Endodermal cell (in vitro differentiated cells): Measurements from ENCODE around the gene KIT. TPM values are rescaled to one million over a fixed set of nuclear protein-coding genes. Genes with fewer than 3 reads are reported as not detected.

Experiments
- DNase-seq: peaks from one replicate; pipeline ENCODE4 v3.0.0-alpha.2; 2017
- H3K27ac ChIP-seq: 2 replicates; pipeline ENCODE4 v1.5.1; 2013; ENCODE audit warnings: mild to moderate bottlenecking, low read depth, low read length, moderate library complexity
- H3K27me3 ChIP-seq: 2 replicates; pipeline ENCODE4 v1.6.1; 2013; ENCODE audit warnings: mild to moderate bottlenecking, low read length, moderate library complexity; ENCODE audit not compliant: insufficient read depth, control insufficient read depth, poor library complexity, severe bottlenecking
- H3K36me3 ChIP-seq: 2 replicates; pipeline ENCODE4 v1.7.0; 2013; ENCODE audit warnings: mild to moderate bottlenecking, low read length, moderate library complexity; ENCODE audit not compliant: control insufficient read depth, insufficient read depth
- H3K4me1 ChIP-seq: one replicate; pipeline ENCODE4 v1.7.0; 2013; ENCODE audit warnings: low read length; ENCODE audit not compliant: control insufficient read depth, insufficient read depth
- H3K4me3 ChIP-seq: 2 replicates; pipeline ENCODE4 v1.5.1; 2013; ENCODE audit warnings: mild to moderate bottlenecking, low read length, moderate library complexity
- H3K9ac ChIP-seq: 2 replicates; pipeline ENCODE4 v1.6.1; 2013; ENCODE audit warnings: mild to moderate bottlenecking, low read length, moderate library complexity; ENCODE audit not compliant: poor library complexity, severe bottlenecking; ENCODE audit errors: extremely low read depth
- H3K9me3 ChIP-seq: 2 replicates; pipeline ENCODE4 v1.6.1; 2013; ENCODE audit warnings: mild to moderate bottlenecking, low read length, moderate library complexity; ENCODE audit not compliant: control insufficient read depth
- H3K27ac Mint-ChIP-seq: 2 replicates; pipeline ENCODE4 v1.8.0; 2020; ENCODE audit warnings: mixed read lengths
- H3K27me3 Mint-ChIP-seq: 2 replicates; pipeline ENCODE4 v1.8.0; 2021; ENCODE audit warnings: mild to moderate bottlenecking, mixed read lengths; ENCODE audit not compliant: insufficient read depth
- H3K36me3 Mint-ChIP-seq: 2 replicates; pipeline ENCODE4 v1.8.0; 2020; ENCODE audit warnings: low read depth, mixed read lengths
- H3K4me1 Mint-ChIP-seq: 2 replicates; pipeline ENCODE4 v1.8.0; 2020; ENCODE audit warnings: mixed read lengths
- H3K4me3 Mint-ChIP-seq: 2 replicates; pipeline ENCODE4 v1.8.0; 2020; ENCODE audit warnings: mild to moderate bottlenecking, moderate library complexity, mixed read lengths
- H3K9me3 Mint-ChIP-seq: 2 replicates; pipeline ENCODE4 v1.8.0; 2020; ENCODE audit warnings: mild to moderate bottlenecking, mixed read lengths
- WGBS, 2 experiments: methylation state at CpG; one replicate each; pipeline versions ENCODE4 v1.1.5 to v1.1.7; 2013; ENCODE audit warnings: missing lambda C conversion rate in 2 of 2, mixed read lengths in 1 of 2; ENCODE audit not compliant: insufficient coverage in 1 of 2, insufficient read length in 1 of 2; 5-methylcytosine and 5-hydroxymethylcytosine counted together
- total RNA-seq, 2 donors: library from RNA; stranded (reverse); fragmentation: NEBNext Ultra II Directional in 1 of 2; extraction: Animal tissue kit (Norgen Biotek cat#: 25700) in 1 of 2; gene quantifications; 2 replicates in 1 of 2; 3 replicates in 1 of 2; pipeline ENCODE4 v1.2.1, GENCODE V29; 2021
- TF ChIP-seq, protein P1 (sequence below): fragments of 200-600 bp; sonication (generic); conservative IDR thresholded peaks from 2 replicates; pipeline ENCODE4 v1.5.0; 2021; ENCODE audit warnings: antibody characterized with exemption, mild to moderate bottlenecking

KIT gene
- total RNA-seq, 2 donors from 2014 or later: 135 to 167 TPM

DNA sequence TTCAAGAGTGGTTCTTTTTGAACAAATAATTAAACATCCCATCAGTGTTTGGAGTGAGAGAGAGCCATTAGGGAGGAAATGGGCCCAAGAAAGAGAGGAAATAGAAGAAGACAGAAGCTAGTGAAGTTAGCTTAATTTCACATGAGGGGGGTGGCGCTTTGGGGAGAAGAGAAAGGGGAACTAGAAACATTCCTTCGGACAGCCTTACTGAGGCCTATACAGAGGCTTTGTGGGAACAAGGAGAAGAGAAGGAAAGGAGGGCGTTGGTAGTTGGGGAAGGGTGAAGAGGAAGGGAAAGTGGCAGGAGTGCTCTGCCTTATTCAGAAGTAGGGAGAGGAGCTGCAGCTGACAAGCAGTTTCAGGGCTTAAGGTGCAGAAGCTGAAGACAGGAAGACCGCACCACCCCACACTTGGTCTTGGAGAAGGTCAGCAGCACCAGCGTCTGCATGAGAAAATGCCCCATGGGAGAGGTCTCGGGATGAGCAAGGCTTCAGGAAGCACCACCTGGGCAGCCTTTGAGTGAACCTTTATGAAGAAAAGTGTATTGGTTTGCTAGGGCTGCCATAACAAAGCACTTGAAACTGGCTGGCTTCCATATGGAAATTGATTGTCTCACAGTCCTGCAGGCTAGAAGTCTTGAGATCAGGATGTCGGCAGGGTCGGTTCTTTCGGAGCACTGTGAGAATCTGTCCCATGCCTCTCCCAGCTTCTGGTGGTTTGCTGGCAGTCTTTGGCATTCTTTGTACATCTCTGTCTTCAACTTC lies 85.1 kb downstream of the KIT start:
- Histone ChIP-seq H3K27ac (no peak overlapping the region), H3K4me1 (no peaks in the 10 kb centered on the region), H3K4me3 (no peak overlapping the region), H3K36me3 (peaks cover 91% of the 10 kb centered on the region), H3K27me3 (no peaks in the 10 kb centered on the region), H3K9me3 (peaks cover 22% of the 10 kb centered on the region), H3K9ac (no peak overlapping the region)
- Mint-ChIP-seq H3K27ac (peak overlapping the region; percentile 1), H3K36me3 (peaks cover 94% of the 10 kb centered on the region), H3K27me3 (no peaks in the 10 kb centered on the region), H3K9me3 (peaks cover 15% of the 10 kb centered on the region), H3K4me3 (no peak overlapping the region), H3K4me1 (no peaks in the 10 kb centered on the region)
- WGBS, 2 experiments: 91 to 93% methylated on average over 7 to 9 of the region's 9 CpGs
- TF ChIP-seq, protein P1, sequence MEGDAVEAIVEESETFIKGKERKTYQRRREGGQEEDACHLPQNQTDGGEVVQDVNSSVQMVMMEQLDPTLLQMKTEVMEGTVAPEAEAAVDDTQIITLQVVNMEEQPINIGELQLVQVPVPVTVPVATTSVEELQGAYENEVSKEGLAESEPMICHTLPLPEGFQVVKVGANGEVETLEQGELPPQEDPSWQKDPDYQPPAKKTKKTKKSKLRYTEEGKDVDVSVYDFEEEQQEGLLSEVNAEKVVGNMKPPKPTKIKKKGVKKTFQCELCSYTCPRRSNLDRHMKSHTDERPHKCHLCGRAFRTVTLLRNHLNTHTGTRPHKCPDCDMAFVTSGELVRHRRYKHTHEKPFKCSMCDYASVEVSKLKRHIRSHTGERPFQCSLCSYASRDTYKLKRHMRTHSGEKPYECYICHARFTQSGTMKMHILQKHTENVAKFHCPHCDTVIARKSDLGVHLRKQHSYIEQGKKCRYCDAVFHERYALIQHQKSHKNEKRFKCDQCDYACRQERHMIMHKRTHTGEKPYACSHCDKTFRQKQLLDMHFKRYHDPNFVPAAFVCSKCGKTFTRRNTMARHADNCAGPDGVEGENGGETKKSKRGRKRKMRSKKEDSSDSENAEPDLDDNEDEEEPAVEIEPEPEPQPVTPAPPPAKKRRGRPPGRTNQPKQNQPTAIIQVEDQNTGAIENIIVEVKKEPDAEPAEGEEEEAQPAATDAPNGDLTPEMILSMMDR: no peak
- peak; percentile 54 for DNase-seq

DNA sequence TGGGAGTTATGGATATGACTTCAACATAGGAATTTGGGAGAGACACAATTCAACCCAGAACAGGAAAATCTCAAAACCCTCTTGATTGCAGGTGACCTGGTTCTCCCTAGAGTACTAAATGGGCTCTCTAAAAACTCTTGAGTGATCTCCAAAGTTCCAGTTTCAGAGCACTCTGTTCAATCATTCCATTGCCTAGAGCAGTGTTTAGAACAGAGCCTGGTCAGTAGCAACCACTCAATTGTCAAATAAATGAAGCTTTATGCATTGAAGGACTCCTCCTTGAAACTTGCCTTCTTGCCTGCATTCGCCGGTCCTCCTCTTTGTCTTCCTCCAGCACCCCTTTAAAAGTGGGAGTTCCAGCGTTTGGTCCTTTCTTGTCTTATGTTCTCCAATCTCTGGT lies 85.8 kb downstream of the KIT start:
- H3K27me3 ChIP-seq: no peaks in the 10 kb centered on the region
- H3K36me3 ChIP-seq: peaks cover 85% of the 10 kb centered on the region
- Mint-ChIP-seq H3K4me1 (no peaks in the 10 kb centered on the region), H3K4me3 (no peak overlapping the region), H3K9me3 (peaks cover 19% of the 10 kb centered on the region), H3K27me3 (no peaks in the 10 kb centered on the region), H3K27ac (no peak overlapping the region), H3K36me3 (peaks cover 92% of the 10 kb centered on the region)
- no peak overlapping the region for H3K27ac ChIP-seq
- no peaks in the 10 kb centered on the region for H3K4me1 ChIP-seq
- H3K4me3 ChIP-seq: no peak overlapping the region
- peaks cover 25% of the 10 kb centered on the region for H3K9me3 ChIP-seq
- DNase-seq: no peak
- WGBS, 2 experiments: 83 to 95% methylated on average over 2 to 3 of the region's 3 CpGs
- no peak overlapping the region for H3K9ac ChIP-seq
- TF ChIP-seq, protein P1: no peak

DNA sequence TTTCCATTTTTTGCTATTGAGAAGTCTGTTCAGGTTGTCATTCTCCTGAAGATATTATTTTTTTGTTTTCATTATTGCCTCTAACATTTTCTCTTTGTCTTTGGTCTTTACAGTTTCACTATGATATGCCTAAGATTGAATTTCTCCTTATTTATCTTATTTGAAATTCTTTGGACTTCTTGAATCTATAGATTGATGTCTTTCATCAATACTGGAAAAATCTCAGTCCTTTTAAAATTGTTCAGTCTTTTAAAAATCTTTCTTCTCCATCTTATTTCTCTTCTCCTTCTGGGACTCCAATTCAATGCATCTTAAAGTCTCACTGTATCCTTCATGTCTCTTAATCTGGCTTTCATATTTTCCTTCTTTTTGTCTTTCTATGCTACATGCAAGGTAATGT lies 86.7 kb downstream of the KIT start:
- H3K4me3 ChIP-seq: no peak overlapping the region
- no peak overlapping the region for H3K27ac ChIP-seq
- H3K36me3 Mint-ChIP-seq: peaks cover 82% of the 10 kb centered on the region
- no peaks in the 10 kb centered on the region for H3K27me3 Mint-ChIP-seq
- no peaks in the 10 kb centered on the region for H3K4me1 ChIP-seq
- H3K4me3 Mint-ChIP-seq: no peak overlapping the region
- H3K36me3 ChIP-seq: peaks cover 76% of the 10 kb centered on the region
- H3K27me3 ChIP-seq: no peaks in the 10 kb centered on the region
- TF ChIP-seq, protein P1: no peak
- H3K9ac ChIP-seq: no peak overlapping the region
- peaks cover 19% of the 10 kb centered on the region for H3K9me3 Mint-ChIP-seq
- no peaks in the 10 kb centered on the region for H3K4me1 Mint-ChIP-seq
- DNase-seq: no peak
- H3K9me3 ChIP-seq: peaks cover 25% of the 10 kb centered on the region
- no peak overlapping the region for H3K27ac Mint-ChIP-seq
